ENCODE data around the gene PAPPA2. TPM values are rescaled to one million over a fixed set of nuclear protein-coding genes. Genes with fewer than 3 reads are reported as not detected.
"Not testable (repeated sequence)": the region's sequence is repeated elsewhere in the genome, so short reads cannot be mapped to it uniquely, and the experiment has no call there.

PAPPA2 gene
- total RNA-seq, 2 experiments from 2014 or later = 0.27 to 0.28 TPM

DNA sequence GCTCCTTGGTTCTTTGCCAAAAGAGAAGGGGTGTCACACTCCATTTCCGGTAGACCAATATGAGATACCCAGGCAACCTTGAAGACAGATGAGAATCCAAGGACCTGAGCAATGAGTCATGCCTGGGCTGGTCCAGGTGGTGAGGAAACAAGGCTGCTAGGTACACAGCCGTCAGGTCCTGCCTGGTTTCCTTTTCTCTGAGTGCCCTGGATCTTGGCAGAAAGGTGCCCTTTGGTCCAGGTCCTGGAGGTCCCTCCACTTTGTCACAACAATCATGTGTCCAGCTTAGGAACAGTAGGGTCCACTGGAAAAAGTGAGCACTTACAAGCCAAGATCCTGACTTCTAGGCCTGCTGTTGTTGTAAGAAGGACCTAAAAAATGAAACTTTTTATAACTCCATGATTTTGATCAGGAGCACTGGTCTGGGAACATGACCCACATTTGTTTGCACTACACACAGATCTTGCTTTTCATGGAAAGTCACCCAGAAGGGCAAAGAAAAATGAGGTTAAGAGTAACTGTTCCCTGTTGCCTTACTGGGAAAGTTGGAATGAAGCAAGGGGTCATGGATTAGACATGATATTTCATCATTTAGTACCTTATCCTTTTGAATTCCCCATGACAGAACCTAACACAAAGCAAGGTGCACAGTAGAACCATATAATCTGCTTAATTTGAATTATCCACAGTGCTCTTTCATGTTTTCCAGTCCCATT lies 94.7 kb downstream of the PAPPA2 start:
- H3K4me3 Mint-ChIP-seq = no peak overlapping the region
- H3K27me3 Mint-ChIP-seq = peaks cover 20% of the 10 kb centered on the region
- no peak for ATAC-seq
- CTCF ChIA-PET = interaction anchor here (0.8 kb wide), 1 partner anchor 19 kb away, joined by 3 read pairs; no protein-coding TSS in a partner anchor
- no peak for DNase-seq
- no peak overlapping the region for H3K27ac Mint-ChIP-seq
- intact Hi-C loops (cut with DNase I, micrococcal nuclease) = loop anchor here in 1 of 2 experiments (5.0 to 10.0 kb wide), 2 partner anchors 180 to 1387 kb away; no protein-coding TSS in a partner anchor
- POLR2A ChIA-PET = no interaction called here
- H3K36me3 Mint-ChIP-seq (ENCODE audit: low read depth) = no peaks in the 10 kb centered on the region
- H3K9me3 Mint-ChIP-seq (ENCODE audit: low read depth) = no peaks in the 10 kb centered on the region
- no peaks in the 10 kb centered on the region for H3K4me1 Mint-ChIP-seq

DNA sequence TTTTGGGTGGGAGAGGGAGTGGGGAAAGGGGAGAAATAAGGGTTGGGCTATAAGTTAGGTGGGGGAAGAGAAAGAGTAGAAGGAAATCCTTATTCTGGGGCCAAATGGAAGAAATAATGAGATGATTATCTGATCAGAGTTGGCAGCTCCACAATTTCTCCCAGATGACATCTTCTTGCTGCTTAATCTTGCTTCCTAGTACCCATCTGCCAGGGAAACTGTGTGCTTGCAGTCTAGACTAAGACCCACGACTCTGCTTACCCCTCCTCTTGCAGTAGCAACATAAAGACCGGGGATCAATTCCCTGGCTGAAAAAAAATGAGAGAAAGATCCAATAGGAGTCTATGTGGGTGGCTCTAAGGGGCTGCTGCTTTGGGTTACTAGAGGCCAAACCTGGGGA lies 95.6 kb downstream of the PAPPA2 start:
- POLR2A ChIA-PET = no interaction called here
- Mint-ChIP-seq H3K27ac (no peak overlapping the region), H3K36me3 (ENCODE audit: low read depth) (no peaks in the 10 kb centered on the region), H3K9me3 (ENCODE audit: low read depth) (no peaks in the 10 kb centered on the region), H3K4me3 (no peak overlapping the region), H3K4me1 (no peaks in the 10 kb centered on the region), H3K27me3 (peaks cover 15% of the 10 kb centered on the region)
- CTCF ChIA-PET = interaction anchor here (0.8 kb wide), 1 partner anchor 18 kb away, joined by 3 read pairs; no protein-coding TSS in a partner anchor
- DNase-seq (no peak), ATAC-seq (no peak)
- intact Hi-C loops (cut with DNase I, micrococcal nuclease) = loop anchor here in 1 of 2 experiments (5.0 to 10.0 kb wide), 2 partner anchors 181 to 1386 kb away; no protein-coding TSS in a partner anchor

DNA sequence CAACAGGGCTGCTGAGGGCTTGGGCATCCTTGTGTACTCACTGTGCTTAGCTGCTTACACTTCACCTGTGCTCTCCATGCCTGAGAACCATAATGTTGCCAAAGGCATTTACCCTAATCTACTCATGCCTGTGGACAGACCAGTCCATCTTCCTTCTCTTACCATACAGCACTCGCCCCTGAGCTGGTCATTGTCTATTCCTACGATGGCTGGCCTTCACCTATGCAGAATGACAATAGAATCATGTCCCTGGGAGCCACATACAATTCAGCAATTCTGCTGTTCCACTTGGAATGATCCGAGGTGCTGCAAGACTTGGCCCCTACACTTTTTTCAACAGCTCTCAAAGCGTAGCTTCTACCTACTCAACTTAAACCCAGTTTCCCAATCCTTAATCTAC lies 96.5 kb downstream of the PAPPA2 start:
- H3K4me3 Mint-ChIP-seq = no peak overlapping the region

DNA sequence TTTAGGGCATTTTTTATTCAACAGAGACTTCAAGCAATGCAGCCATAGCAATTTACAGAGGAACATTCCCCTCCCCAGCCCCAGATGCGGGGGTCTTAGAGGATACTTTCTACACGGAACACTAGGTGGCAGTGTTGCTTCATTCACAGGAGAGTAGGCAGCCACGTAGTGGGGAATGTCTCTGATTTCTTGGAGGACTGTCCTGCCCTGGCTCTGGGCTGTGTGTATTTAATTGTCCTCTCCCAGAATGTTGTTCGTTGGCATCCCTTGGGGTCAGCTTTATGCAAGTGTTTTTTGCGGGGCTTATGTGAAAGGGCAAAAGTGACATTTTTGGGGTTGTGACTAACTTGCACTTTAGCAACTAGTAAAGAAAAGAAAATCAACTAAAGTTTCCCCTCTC lies 96.9 kb downstream of the PAPPA2 start:
- Mint-ChIP-seq H3K27me3 (peaks cover 10% of the 10 kb centered on the region), H3K36me3 (ENCODE audit: low read depth) (no peaks in the 10 kb centered on the region), H3K27ac (no peak overlapping the region), H3K9me3 (ENCODE audit: low read depth) (no peaks in the 10 kb centered on the region), H3K4me1 (no peaks in the 10 kb centered on the region), H3K4me3 (no peak overlapping the region)
- CTCF ChIA-PET = interaction anchor here (0.7 to 2.2 kb wide), 6 partner anchors 10 to 324 kb away, joined by 3 to 22 read pairs (median 4); no protein-coding TSS in a partner anchor
- ATAC-seq = no peak
- POLR2A ChIA-PET = no interaction called here
- DNase-seq = peak; percentile 37
- intact Hi-C loops (cut with DNase I, micrococcal nuclease) = loop anchor here (1.0 to 10.0 kb wide), 5 partner anchors 131 to 1385 kb away; no protein-coding TSS in a partner anchor

More for the DNA sequence above, 96.5 kb downstream of the PAPPA2 start:
- Mint-ChIP-seq H3K27ac (no peak overlapping the region), H3K9me3 (ENCODE audit: low read depth) (no peaks in the 10 kb centered on the region), H3K4me1 (no peaks in the 10 kb centered on the region), H3K36me3 (ENCODE audit: low read depth) (no peaks in the 10 kb centered on the region), H3K27me3 (peaks cover 10% of the 10 kb centered on the region)
- DNase-seq = no peak
- ChIA-PET CTCF (interaction anchor here (0.7 to 2.2 kb wide), 5 partner anchors 12 to 324 kb away, joined by 3 to 22 read pairs (median 4); no protein-coding TSS in a partner anchor), POLR2A (no interaction called here)
- intact Hi-C loops (cut with DNase I, micrococcal nuclease) = loop anchor here in 1 of 2 experiments (1.0 to 10.0 kb wide), 4 partner anchors 132 to 1385 kb away; no protein-coding TSS in a partner anchor
- no peak for ATAC-seq

DNA sequence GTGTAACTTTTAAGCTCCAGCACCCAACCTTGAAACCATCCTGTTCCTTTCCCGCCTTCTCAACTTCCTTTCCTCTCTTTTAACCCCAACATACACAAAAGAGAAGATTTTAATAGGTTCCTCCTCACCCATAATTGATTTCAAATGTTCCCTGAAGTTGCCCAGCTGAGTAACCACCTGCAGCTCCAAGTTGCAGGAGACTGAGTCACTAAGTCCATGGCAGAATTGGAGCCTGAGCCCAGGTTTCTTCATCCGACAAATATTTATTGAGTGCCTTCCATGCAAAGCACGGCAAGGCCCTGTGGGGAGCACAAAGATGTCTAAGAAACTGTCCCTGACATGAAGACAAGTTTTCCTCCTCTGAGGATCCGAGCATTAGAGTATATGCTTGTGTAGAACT lies 97.7 kb downstream of the PAPPA2 start:
- CTCF ChIA-PET = interaction anchor here (0.6 to 2.2 kb wide), 6 partner anchors 11 to 1385 kb away, joined by 3 to 22 read pairs (median 5); no protein-coding TSS in a partner anchor
- H3K9me3 Mint-ChIP-seq (ENCODE audit: low read depth) = no peaks in the 10 kb centered on the region
- H3K36me3 Mint-ChIP-seq (ENCODE audit: low read depth) = no peaks in the 10 kb centered on the region
- POLR2A ChIA-PET = no interaction called here
- ATAC-seq (no peak), DNase-seq (no peak)
- H3K27me3 Mint-ChIP-seq = peaks cover 8% of the 10 kb centered on the region
- H3K4me1 Mint-ChIP-seq = no peaks in the 10 kb centered on the region
- no peak overlapping the region for H3K27ac Mint-ChIP-seq
- intact Hi-C loops (cut with DNase I, micrococcal nuclease) = loop anchor here in 1 of 2 experiments (1.0 to 2.0 kb wide), 2 partner anchors 130 to 321 kb away; no protein-coding TSS in a partner anchor
- no peak overlapping the region for H3K4me3 Mint-ChIP-seq

DNA sequence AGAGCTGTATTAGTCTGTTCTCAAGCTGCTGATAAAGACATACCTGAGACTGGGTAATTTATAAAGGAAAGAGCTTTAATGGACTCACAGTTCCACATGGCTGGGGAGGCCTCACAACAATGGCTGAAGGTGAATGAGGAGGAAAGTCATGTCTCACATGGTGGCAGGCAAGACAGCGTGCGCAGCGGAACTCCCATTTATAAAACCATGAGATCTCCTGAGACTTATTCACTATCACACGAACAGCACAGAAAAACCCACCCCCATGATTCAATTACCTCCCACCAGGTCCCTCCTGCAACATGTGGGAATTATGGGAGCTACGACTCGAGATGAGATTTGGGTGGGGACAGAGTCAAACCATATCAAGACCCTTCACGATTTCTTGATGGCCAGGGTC lies 98.8 kb downstream of the PAPPA2 start:
- H3K4me1 Mint-ChIP-seq; POLR2A ChIA-PET; ATAC-seq; H3K9me3 Mint-ChIP-seq (ENCODE audit: low read depth); H3K36me3 Mint-ChIP-seq (ENCODE audit: low read depth); H3K27me3 Mint-ChIP-seq; H3K27ac Mint-ChIP-seq; H3K4me3 Mint-ChIP-seq; DNase-seq: not testable (repeated sequence)
- CTCF ChIA-PET = interaction anchor here (0.6 to 0.7 kb wide), 3 partner anchors 121 to 1049 kb away, joined by 3 read pairs; no protein-coding TSS in a partner anchor
- intact Hi-C loops (cut with DNase I, micrococcal nuclease) = loop anchor here in 1 of 2 experiments (2.0 kb wide), 1 partner anchor 129 kb away; no protein-coding TSS in a partner anchor

DNA sequence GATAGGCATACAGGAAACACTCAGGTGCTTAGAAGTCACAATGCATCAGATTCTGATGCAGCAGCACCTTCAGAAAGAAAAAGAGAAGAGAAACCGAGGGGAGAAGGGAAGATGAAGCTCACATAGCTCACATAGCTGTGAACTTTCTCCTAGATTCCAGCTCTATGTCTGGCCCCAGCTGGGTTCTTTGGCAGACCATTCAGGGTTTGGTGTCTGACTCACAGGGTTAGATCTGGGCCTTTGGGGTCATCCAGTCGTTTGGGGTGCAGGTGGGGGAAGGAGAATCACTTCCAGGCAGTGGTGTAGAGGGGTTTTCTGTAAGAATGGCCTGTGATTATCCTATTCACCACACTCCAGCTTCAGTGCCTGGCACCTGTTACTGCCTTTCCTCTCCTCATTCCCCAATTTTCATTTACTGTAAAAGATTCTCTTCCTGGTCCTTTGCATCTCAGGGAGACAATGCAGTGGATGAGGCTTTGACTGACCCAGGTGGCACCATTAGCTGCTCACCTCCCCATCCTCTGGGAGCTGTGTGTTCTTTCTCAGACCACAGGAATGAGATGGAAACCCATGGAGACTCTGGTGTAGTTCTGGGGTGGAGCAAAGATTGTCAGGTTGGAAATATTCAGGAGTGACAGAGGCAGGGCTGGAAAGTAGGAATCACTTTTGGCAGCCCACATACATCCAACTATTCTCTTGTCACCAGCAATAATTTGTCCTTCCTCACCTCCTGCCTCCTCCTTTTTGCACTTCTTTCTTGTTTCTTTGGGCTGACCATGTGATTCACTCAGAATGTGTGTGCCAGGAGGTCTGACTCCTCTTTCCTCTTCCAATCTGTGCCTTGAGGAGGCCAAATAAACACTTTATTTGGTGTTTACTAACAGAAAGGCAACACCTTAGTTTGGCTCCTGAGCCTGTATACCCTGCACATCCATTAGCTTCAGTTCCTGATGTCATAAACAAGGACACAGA lies 103.3 kb downstream of the PAPPA2 start:
- CTCF ChIA-PET = no interaction called here

DNA sequence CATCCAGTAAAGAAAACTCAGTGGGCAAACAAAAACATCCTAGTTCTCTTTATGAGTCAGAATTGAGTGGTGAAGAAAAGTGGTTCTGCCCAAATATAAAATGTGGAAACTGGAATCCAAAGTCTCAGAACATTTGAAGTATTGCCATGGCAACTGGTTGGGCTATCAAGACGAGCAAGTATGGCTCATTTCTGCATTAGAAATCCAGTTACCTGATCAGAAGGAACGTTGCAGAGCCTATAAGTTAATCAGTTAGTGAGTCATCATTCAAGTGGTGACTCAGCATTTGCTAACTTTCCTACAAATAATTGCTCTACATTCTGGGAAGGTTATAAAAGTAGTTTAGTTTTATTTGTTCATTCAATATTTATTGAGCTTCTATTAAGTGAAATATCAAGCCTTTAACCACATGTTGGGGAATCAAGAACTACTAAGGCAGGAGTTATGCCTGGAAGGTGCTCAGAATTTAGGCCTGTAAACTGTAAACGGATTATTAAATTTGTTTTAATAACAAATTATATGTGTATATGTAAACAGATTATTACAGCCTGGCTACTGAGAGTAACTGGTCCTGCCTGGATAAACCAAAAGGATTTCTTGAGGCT lies 104.3 kb downstream of the PAPPA2 start:
- Mint-ChIP-seq H3K4me3 (no peak overlapping the region), H3K4me1 (no peaks in the 10 kb centered on the region), H3K36me3 (ENCODE audit: low read depth) (no peaks in the 10 kb centered on the region), H3K27ac (no peak overlapping the region), H3K27me3 (peaks cover 9% of the 10 kb centered on the region), H3K9me3 (ENCODE audit: low read depth) (no peaks in the 10 kb centered on the region)
- ChIA-PET POLR2A (no interaction called here), CTCF (no interaction called here)
- intact Hi-C loops (cut with DNase I, micrococcal nuclease) = no loop called here
- ATAC-seq (no peak), DNase-seq (no peak)

More for the DNA sequence above, 103.3 kb downstream of the PAPPA2 start:
- peaks cover 9% of the 10 kb centered on the region for H3K27me3 Mint-ChIP-seq
- H3K27ac Mint-ChIP-seq = no peak overlapping the region
- POLR2A ChIA-PET = no interaction called here
- no peak overlapping the region for H3K4me3 Mint-ChIP-seq
- no peaks in the 10 kb centered on the region for H3K4me1 Mint-ChIP-seq
- DNase-seq (no peak), ATAC-seq (no peak)
- intact Hi-C loops (cut with DNase I, micrococcal nuclease) = no loop called here
- H3K36me3 Mint-ChIP-seq (ENCODE audit: low read depth) = no peaks in the 10 kb centered on the region
- H3K9me3 Mint-ChIP-seq (ENCODE audit: low read depth) = no peaks in the 10 kb centered on the region

DNA sequence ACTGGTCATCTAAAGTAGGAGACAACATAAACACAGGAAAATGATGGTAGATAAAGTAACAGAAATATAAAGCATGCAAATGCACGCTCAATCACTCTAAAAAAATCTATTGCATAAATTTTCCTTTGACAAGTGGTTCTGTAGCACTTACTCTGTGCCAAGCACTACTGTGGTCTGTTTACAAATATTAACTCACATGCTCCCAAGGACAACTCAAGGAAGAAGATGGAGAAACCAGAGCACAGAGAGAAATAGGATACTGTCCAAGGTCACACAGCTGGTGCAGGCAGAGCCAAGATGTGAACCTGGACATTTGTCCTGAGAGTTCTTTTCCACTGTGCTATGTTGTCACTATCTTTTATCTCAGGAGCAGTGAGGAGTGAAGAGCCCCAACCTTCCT lies 105.2 kb downstream of the PAPPA2 start:
- H3K36me3 Mint-ChIP-seq (ENCODE audit: low read depth) = no peaks in the 10 kb centered on the region
- ChIA-PET POLR2A (no interaction called here), CTCF (no interaction called here)
- no peaks in the 10 kb centered on the region for H3K4me1 Mint-ChIP-seq
- DNase-seq (no peak), ATAC-seq (no peak)
- H3K4me3 Mint-ChIP-seq = no peak overlapping the region
- H3K27ac Mint-ChIP-seq = no peak overlapping the region
- H3K9me3 Mint-ChIP-seq (ENCODE audit: low read depth) = no peaks in the 10 kb centered on the region
- intact Hi-C loops (cut with DNase I, micrococcal nuclease) = no loop called here
- H3K27me3 Mint-ChIP-seq = peaks cover 9% of the 10 kb centered on the region

DNA sequence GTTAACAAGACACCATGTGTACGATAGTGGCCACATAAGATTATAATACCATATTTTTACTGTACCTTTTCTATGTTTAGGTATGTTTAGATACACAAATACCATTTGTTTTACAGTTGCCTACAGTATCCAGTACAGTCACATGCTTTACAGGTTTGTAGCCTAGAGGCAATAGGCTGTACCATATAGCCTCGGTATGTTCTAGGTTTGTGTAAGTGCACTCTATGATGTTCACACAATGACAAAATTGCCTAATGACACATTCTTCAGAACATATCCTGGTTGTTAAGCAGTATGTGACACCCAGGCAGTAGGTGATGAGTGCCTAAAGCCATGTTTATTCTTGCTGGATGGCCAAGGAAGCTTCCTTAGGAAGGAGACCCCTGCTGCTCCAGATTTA lies 111.8 kb downstream of the PAPPA2 start:
- ChIA-PET CTCF (interaction anchor here (1.2 kb wide), 1 partner anchor 19 kb away, joined by 4 read pairs; no protein-coding TSS in a partner anchor), POLR2A (no interaction called here)
- no peaks in the 10 kb centered on the region for H3K36me3 Mint-ChIP-seq (ENCODE audit: low read depth)
- H3K4me1 Mint-ChIP-seq = no peaks in the 10 kb centered on the region
- H3K4me3 Mint-ChIP-seq = no peak overlapping the region
- ATAC-seq (no peak), DNase-seq (no peak)
- no peaks in the 10 kb centered on the region for H3K9me3 Mint-ChIP-seq (ENCODE audit: low read depth)
- no peaks in the 10 kb centered on the region for H3K27me3 Mint-ChIP-seq
- no peak overlapping the region for H3K27ac Mint-ChIP-seq
- intact Hi-C loops (cut with DNase I, micrococcal nuclease) = no loop called here

DNA sequence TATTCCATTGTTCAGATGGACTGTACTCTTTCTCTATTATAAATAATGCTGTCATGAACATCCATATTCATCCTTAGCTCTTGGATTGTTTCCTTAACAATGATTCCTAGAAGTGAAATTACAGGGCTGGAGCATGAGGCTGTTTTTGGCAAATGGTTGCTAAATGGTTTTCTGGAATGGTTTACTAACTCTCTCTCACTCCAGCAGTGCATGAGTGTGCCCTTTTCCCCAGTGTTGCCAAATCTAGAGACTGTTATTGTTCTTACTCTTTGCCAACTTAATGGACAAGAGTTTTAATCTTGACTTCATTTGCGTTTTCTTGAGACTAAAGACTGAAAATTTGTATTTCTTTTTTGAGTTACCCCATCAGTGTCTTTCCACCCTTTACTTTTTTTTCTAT lies 113.0 kb downstream of the PAPPA2 start:
- Mint-ChIP-seq H3K9me3 (ENCODE audit: low read depth) (no peaks in the 10 kb centered on the region), H3K36me3 (ENCODE audit: low read depth) (no peaks in the 10 kb centered on the region), H3K4me3 (no peak overlapping the region), H3K4me1 (no peaks in the 10 kb centered on the region), H3K27ac (no peak overlapping the region), H3K27me3 (no peaks in the 10 kb centered on the region)
- intact Hi-C loops (cut with DNase I, micrococcal nuclease) = no loop called here
- ATAC-seq = no peak
- no peak for DNase-seq
- CTCF ChIA-PET = interaction anchor here (0.6 to 1.2 kb wide), 2 partner anchors 20 to 335 kb away, joined by 3 to 4 read pairs; no protein-coding TSS in a partner anchor
- POLR2A ChIA-PET = no interaction called here
